Activated CD8-positive, alpha-beta memory T cell treated with anti-CD3 and anti-CD28 coated beads, Interleukin-2, amount 50 U/mL, for 1 hour (primary cell): Measurements from ENCODE around the gene TMEM163.

Source experiments
- DNase-seq: peaks from one replicate; pipeline ENCODE4 v3.0.0-alpha.2; 2020; ENCODE audit errors: extremely low read depth

TMEM163 gene

GRCh38 chr2:134410006-134410405, 308.8 kb downstream of the TMEM163 start:
- DNase-seq, result no peak

- DNase-seq, result no peak
These were observed 310.0 kb downstream of the TMEM163 start for GRCh38 chr2:134408791-134409190.

- DNase-seq, result no peak
These were observed 310.4 kb downstream of the TMEM163 start for GRCh38 chr2:134408386-134408785.

GRCh38 chr2:134407154-134407890, 311.5 kb downstream of the TMEM163 start:
- no peak for DNase-seq

- no peak for DNase-seq
These were observed 312.1 kb downstream of the TMEM163 start for GRCh38 chr2:134406736-134407135.

GRCh38 chr2:134406311-134406710, 312.5 kb downstream of the TMEM163 start:
- DNase-seq, result no peak
